ENCODE results near the gene MOCS1.
"Not testable (repeated sequence)": the region's sequence is repeated elsewhere in the genome, so short reads cannot be mapped to it uniquely, and the experiment has no call there.

MOCS1 gene

DNA sequence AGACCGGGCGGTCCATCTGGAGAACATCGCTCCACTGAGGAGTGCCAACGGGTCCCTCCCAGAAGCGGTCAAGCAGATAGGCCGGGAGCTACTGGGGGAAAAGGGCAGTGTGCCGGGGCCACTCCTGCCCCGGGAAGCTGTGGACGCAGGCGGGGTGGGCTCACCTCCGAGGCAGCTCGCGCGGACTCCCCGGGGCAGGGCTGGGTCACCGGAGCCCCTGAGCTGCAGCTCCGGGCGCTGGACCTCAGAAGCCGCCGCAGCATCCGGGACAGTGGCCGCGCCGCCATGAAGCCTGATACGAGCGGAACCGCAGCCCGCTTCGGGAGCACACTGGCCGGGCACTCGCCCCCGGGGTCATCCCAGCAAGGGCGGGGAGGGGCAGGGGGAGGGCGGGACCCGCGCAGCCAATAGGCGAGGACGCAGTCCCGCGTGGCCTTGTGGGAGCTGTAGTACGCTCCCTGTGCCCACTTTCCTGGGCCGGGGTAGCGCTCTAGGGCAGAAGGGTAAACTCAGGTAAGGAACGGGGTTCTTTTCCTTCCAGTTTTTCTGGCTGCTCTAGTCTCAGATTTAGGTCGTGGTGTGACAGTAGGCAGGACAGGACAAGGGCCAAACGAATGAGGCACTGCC is at the start of gene MOCS1:
Gene MOCS1, minus strand, starts transcription at position 332 of the 627 bp plus-strand sequence. Its CDS starts 45 bp downstream, at position 287.
- DNase-seq (ENCODE audit: low read depth), result no peak

DNA sequence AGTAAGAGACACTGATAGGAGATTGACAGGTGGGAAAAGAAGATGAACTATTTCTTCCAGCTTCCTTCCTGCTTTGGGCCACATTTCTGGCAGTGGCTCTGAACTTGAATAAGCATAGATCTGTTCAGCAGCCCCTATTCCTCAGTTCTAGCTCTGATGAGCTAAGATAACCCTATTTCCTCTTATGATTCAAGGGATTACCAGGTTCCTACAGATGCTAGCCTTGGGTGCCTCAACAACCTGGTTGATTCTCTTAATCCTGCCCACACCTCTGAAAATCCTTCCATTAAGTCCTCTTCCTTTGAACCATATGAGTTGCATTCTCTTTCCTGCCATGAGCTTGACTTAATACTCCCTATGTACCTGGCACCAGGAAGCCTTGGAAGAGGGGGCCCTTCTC is 49.8 kb upstream of the MOCS1 start:
- no peak for DNase-seq (ENCODE audit: low read depth)

DNA sequence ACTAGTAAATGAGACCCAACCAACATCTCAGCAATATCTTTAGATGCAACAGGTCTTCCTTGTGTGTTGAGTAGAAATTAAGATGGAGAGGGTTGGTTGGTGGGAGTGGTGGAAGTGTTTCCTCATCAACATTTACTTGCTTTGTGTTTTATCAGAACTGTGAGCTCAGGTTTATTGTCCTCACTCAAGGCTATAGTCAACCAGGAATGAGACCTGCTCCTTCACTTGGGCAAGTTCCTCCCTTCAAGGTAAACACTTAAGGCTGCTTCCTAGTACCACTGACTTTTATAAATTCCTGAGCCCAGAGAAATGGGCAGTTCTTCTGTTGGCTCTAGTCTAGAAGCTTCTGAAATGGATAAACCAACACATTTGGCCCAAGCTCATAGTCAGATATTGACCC is 48.9 kb upstream of the MOCS1 start:
- DNase-seq (ENCODE audit: low read depth), result no peak

DNA sequence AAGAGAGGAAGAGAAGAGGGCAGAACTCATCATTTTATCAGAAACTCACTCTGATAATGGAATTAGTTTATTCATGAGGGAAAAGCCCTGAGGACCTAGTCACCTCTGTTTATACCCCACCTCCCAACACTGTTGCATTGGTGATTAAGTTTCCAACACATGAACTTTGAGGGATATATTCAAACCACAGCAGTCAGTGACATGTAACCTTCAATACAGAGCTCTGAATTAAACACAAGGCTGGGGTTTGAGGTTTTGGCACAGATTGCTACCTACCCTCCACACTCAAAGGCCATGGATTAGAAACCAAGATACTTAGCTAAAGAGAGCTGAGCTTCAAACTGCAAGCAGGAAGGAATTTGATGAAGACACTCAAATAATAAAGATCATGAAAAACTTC is 48.5 kb upstream of the MOCS1 start:
- DNase-seq (ENCODE audit: low read depth), result no peak

DNA sequence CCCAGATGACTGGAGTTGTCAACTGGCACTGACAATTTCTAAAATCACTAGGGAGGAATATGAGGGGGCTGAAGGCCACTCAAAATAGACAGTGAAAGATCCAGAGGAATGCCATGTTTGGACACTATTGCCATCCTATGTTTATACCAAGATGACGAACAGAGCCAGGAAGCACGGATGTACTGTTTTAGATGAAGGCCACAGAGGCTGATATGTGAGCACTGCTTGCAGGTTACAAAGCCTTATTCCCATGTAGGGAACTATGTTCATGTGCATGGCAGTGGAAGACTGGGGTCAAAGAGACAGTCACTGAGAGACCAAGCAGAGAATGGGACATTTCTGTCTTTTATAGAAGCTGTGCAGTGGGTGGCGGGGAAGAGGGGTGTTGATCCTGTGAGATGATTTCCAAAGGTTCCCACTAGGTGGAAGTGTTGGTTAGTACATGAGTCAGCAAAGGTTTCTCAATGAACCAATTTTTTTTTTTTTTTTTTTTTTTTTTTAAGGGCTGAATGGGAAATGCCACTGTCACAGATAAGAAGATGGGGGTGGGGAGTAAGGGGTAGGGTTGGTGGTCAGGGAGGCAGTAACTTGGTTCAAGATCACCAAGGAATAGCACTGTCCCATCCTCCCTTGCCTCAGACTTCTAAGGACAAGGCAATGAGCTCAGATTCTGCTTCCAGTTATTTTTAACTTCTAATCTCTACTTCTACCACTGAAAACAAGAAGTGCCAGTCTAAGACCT is 46.7 kb upstream of the MOCS1 start:
- no peak for DNase-seq (ENCODE audit: low read depth)

DNA sequence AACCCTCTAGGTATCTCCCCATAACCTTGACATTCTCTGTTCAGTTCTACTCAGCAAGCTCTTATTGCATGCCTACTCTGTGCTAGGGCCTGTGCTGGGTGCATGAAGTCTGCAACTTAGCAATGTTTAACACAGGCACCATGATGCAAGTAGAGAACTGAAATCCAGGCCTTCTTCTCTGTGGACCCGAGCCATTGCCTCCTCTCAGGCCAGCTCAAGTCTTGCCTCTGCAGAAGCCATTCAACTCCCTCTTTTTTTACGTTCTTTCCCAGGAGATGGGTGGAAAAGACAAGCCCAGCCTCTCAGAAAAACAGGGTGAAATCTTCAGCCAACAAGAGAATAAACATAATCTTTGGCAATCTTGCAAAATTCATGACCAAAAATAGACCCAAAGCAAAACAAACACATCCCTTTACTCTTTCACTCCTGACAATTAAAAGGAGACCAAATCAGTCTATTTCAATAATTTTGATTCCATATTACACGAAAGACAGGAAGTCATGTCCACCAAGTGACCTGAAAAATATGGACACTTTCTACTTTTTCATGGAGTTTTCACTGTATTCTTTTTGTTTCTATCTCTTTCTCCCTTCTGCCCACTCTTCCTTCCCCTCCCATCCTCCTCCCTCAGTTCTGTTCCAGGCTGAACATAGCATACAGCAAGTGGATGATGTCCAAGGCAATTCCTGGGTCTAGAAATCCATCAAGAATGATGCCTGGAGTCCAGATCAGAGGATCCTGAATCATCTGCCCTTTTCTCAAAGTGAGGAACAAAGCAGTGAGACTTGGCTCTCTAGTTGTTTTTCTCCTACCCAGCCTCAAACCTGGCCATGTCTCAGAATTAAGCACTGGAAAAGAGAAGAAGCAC is 45.4 kb upstream of the MOCS1 start:
- DNase-seq (ENCODE audit: low read depth), result no peak

DNA sequence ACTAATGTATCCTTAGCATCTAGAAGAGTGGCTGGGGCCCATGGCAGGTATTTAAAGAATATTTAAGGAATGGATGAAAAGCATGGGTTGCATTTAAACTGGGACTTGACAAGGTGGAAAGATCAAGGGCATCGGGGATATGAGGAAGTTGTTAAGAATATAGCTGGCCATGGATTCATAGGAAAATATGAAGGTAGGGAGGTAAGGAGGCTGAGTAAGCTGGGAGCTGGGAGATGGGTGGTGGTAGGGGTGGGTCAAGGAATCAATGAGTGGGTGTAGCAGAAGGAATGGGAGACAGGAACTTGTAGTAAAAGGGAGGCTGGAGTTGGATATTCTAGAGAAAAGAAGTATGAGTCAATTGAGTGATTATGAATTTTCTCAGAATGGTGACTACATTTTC is 44.0 kb upstream of the MOCS1 start:
- no peak for DNase-seq (ENCODE audit: low read depth)

DNA sequence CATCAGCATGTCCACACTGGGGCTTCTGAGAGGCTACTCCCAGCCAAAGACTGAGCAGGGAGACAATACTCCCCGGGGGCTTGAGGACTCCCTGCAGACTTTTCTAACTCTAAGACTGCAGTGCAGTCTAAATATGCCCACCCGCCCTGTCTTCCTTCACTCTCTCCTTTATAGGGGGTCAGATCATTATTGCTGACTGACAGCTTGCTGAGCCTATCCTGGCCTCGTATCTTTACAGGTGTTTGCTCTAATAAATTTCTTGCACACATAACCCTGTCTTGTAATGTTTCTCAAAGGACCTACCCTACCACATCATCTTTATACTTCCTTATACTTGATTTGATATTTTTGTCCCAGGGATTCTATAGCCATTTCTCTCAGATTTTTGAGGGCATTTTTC is 39.4 kb upstream of the MOCS1 start:
- DNase-seq (ENCODE audit: low read depth), result no peak

DNA sequence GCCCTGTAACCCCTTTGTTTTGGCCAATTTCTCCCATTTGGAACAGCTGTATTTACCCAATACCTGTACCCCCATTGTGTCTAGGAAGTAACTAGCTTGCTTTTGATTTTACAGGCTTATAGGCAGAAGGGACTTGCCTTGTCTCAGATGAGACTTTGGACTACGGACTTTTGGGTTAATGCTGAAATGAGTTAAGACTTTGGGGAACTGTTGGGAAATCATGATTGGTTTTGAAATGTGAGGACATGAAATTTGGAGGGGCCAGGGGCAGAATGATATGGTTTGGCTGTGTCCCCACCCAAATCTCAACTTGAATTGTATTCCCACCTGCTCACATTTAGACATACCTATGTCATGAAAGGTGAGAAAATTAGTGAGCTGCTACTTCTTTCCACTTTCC is 38.5 kb upstream of the MOCS1 start:
- DNase-seq (ENCODE audit: low read depth), result not testable (repeated sequence)

DNA sequence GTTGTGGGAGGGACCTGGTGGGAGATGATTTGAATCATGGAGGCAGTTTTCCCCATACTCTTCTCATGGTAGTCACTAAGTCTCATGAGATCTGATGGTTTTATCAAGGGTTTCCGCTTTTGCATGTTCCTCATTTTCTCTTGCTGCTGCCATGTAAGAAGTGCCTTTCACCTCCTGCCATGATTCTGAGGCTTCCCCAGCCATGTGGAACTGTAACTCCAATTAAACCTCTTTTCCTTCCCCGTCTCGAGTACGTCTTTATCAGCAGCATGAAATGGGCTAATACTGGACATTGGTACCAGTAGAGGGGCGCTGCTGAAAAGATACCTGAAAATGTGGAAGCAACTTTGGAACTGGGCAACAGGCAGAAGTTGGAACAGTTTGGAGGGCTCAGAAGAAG is 36.9 kb upstream of the MOCS1 start:
- not testable (repeated sequence) for DNase-seq (ENCODE audit: low read depth)

DNA sequence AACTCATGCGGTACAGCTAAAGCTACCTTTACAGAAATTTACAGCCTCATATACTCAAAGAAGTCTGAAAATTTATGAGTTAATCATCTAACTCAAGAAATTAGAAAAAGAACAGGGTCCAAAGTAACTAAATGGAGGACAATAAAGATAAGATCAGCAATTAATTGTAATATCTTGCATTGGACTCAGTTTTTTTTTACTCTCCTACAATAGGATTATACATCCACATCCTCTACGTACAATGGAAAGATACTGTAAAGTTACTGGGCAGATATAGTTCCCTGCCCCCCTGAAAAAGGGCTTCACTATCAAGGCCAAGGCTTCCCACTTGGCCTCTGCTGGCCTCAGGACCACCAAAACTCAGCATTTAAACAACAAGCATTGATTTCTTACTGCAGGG is 31.5 kb upstream of the MOCS1 start:
- DNase-seq (ENCODE audit: low read depth), result no peak

DNA sequence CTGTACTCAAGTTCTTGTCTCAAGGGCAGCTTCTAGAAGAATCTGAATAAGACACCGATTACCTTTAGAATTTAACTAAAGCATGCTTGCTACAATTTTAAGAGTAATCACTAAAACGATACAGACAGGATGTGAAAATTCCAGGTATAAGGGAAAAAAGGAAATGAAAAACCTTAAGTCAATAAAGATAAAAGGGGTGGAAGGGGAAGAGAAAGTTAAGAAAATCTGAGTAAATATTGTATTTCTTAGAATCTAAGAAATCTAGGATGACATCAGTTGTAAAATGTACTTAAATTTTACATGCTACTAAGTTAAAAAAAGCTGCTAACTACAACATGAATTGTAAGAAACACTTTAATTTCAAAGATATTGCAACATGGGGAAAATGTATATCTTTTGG is 30.3 kb upstream of the MOCS1 start:
- no peak for DNase-seq (ENCODE audit: low read depth)

DNA sequence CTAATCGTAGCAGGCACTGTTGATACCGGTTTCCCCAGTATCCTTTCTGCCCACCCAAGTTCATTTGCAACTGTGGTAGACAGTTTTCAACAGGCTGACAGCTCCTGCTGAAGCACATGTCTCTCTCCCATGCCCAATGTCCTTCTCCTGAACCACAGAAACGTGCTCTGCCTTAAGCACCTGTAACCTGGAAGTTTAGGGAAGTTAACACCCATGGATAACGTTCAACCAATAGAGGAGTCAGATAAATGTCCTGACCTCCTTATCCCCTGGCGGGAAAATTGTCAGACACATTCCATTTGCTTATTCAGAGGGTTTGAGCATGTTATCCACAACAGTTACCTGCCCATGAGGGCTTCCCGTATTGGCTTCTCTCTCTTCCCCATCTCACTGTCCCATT is 29.8 kb upstream of the MOCS1 start:
- DNase-seq (ENCODE audit: low read depth), result no peak

DNA sequence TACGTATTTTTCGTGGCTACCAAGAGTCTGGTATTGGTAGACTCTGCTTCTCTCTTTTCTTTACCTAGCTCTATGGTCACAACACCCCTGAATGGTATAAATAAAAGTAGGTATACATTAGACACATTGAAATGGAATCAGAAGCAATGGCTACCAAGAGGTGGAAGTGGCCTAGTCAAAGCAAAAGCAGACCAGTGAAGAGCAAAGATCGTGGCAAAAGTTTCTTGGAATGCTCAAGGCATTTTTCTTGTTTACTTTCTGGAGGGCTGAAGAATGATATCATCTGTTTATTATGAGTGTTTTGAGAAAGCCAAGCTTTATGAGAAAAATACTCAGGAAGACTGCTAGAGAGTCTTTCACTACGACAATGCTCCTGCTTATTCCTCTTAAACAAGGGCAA is 28.6 kb upstream of the MOCS1 start:
- peak; percentile 30 for DNase-seq (ENCODE audit: low read depth)

DNA sequence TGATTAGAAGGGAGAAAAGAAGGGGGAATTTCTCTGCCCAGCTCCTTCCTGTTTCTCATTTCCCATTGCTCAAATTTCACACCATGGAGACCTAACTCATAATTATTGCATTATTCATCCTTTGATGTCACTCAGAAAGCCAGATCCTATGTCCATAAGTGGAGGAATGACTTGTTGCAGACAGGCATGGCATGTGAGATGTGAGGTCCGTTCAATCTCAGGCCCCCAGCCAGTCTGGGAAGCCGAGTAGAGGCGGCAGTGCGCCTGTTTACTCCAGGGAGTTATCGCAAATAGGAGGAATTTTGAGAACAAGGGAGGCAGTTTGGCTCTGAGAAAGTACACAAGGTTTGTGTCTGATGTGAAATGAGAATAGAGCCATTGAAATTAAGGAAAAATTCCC is 26.9 kb upstream of the MOCS1 start:
- DNase-seq (ENCODE audit: low read depth), result no peak

DNA sequence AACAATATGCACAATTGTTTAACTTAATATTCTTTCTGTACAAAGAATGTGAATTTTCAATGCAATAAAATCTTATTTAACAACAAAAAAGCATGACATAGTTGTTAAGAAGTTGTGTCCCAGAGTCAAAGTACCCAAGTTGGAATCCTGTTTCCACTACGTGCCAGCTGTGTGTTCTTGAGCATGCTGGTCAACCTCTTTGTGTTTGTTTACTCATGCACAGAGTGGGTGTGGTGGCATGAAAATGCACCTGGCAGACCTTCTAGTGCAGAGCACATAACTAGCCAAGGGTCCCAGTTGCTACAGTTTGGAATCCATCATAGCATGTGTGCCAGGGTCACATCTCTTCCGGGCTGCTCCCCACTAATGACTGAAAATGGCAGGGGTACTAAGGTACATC is 24.7 kb upstream of the MOCS1 start:
- DNase-seq (ENCODE audit: low read depth), result no peak

DNA sequence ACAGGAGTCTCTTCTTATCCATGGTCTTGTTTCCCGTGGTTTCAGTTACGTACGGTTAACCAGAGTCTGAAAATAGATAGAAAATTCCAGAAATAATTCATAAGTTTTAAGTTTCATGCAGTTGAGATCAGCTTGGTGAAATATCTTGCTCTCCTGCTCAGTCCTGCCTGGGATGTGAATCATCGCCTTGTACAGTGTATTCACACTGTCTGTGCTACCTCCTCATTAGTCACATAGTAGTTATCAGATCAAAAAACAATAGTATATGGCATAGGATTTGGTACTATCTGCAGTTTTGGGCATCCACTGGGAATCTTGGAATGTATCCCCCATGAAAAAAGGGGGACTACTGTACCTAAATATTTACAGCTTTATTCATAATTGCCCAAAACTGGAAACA is 22.7 kb upstream of the MOCS1 start:
- DNase-seq (ENCODE audit: low read depth), result no peak

DNA sequence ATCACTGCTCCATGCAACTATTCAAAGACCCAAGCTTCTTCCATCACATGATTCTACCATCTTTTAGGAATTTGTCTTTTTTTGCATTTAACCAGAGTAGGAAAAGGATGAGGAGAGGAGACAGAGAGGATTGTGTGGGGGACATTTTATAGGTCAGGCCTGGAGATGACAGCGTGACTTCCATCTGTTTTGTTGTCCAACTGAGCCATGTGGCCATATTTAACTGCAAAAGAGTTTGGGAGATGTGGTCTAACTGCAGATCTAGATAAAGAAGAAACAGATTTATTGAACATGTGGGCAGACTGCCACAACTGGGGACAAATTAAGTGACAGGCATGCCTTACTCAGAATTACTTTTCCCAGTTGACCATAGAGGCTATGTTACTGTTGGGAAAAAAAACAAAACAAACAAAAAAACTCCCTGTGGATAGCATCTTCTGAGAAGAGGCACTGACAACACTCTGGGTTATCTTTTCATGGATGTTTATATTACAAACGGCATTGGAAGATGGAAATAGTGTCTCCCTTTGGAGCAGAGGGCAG is 18.9 kb upstream of the MOCS1 start:
- no peak for DNase-seq (ENCODE audit: low read depth)

DNA sequence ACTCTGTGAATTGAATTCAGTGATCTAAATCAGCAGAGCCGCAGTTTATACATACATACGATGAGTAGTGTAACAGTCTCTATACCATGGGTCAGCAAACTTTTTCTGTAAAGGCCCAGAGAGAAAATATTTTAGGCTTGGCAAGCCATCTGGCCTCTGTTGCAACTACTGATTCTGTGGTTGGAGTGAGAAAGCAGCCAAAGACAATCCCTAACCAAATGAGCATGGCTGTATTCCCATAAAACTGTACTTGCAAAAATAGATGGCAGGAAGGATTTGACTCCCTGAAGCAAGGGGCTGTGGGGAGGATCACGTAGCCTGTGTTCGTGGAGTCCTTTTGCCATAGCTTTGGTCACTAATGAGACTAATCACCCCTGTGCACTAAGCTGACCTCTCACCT is 17.9 kb upstream of the MOCS1 start:
- DNase-seq (ENCODE audit: low read depth), result peak; percentile 21

DNA sequence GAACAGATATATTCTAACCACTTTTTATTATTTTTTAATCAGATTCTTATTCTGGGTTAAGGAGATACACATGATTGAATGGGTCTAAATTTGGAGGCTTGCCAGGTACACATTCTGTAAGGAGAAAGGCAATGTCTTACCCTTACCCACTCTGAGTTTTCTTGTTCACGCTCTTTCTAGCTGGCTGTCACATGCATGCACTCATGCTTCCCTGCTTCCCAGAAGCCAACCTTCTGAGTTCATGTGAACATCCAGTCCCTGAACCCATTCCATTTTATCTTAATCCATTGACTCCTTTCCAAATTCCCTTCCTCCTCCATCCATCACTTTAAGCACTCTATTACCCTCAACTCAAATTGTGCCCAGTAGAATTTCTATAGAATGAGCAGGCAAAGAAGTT is 17.5 kb upstream of the MOCS1 start:
- DNase-seq (ENCODE audit: low read depth), result no peak

DNA sequence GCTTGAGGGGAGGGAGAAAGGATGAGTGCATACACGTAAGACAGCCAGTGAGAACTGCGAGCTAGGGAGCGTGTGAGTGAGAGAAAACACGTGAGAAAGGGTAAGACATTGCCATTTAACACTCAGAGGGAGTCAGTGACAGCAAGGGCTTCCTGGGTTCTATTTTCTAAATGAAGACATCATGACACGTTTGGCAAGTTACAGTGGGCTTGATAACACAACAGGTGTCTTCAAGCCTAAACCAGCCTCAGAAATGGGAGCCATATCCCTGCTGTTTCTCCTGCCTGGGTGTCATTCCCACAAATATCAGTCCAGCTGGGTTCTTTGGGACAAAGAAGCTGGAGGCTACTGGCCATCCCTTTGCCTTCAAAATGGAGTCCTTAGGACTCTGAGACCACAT is 16.9 kb upstream of the MOCS1 start:
- no peak for DNase-seq (ENCODE audit: low read depth)

DNA sequence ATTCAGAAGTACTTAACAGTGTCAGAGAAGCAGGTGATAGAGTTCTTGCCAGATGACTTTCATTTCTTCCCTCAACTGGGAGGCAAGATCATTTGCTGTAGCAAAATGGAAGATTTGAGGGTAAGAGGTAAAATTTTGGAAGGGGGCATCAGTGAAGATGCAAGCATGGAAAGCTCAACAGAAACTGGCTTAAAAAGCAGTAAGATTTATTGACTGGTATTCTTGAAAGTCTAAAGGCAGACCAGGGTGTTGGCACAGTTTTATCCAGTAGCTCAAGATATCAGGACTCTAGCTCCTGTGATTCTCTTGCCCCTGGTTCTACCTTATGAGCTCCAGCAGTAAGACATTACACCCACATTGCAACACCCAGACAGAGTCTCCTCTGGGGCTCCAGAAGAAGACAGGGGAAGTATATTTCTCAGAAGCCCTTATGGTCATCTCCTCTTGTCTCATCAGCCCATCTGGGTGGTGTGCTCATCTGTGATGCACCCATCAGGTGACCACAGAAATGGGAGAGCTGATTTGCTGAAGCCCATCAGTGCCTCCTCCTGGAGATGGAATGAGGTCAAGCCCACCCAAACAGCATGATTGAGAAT is 16.0 kb upstream of the MOCS1 start:
- no peak for DNase-seq (ENCODE audit: low read depth)

All from GM04503 (cell line).